Fibroblast of lung (primary cell): Measurements from ENCODE around the gene CCL15. TPM values are rescaled to one million over a fixed set of nuclear protein-coding genes. Genes with fewer than 3 reads are reported as not detected.

Experiments
- DNase-seq, 2 donors: peaks; one replicate each; pipeline versions ENCODE4 v3.0.0 to v3.0.0-alpha.2; 2010; ENCODE audit warnings: low read depth in 2 of 2
- H2AFZ ChIP-seq: 2 replicates; pipeline ENCODE4 v1.5.1; 2012; ENCODE audit warnings: low read length, control low read depth, inconsistent platforms
- H3K27ac ChIP-seq: 2 replicates; pipeline ENCODE4 v1.5.1; 2011; ENCODE audit warnings: low read length, control low read depth; ENCODE audit not compliant: insufficient read depth
- H3K27me3 ChIP-seq: 2 replicates; pipeline ENCODE4 v1.5.1; 2011; ENCODE audit warnings: mild to moderate bottlenecking, low read length; ENCODE audit not compliant: control insufficient read depth, insufficient read depth
- H3K36me3 ChIP-seq: 2 replicates; pipeline ENCODE4 v1.5.1; 2011; ENCODE audit warnings: low read length; ENCODE audit not compliant: control insufficient read depth, insufficient read depth
- H3K4me1 ChIP-seq: 2 replicates; pipeline ENCODE4 v1.5.1; 2011; ENCODE audit warnings: low read length; ENCODE audit not compliant: control insufficient read depth, insufficient read depth; ENCODE audit errors: extremely low read depth
- H3K4me2 ChIP-seq: 2 replicates; pipeline ENCODE4 v1.5.1; 2011; ENCODE audit warnings: low read length, control low read depth; ENCODE audit not compliant: insufficient read depth; ENCODE audit errors: extremely low read depth
- H3K4me3 ChIP-seq, 4 experiments: fragments of 200-600 bp in 1 of 4; sonication (generic) in 1 of 4; replicated peaks in 1 of 4; 2 replicates each; pipeline ENCODE4 v1.5.1; 2011 to 2016; ENCODE audit warnings: low read length in 4 of 4, low read depth in 3 of 4, mild to moderate bottlenecking in 3 of 4, control low read depth in 2 of 4, inconsistent platforms in 1 of 4, mixed read lengths in 1 of 4; ENCODE audit not compliant: insufficient read depth in 1 of 4; ENCODE audit errors: control extremely low read depth in 1 of 4
- H3K79me2 ChIP-seq: 2 replicates; pipeline ENCODE4 v1.5.1; 2012; ENCODE audit warnings: mild to moderate bottlenecking, low read length, inconsistent platforms; ENCODE audit not compliant: control insufficient read depth, insufficient read depth
- H3K9ac ChIP-seq: 2 replicates; pipeline ENCODE4 v1.5.1; 2011; ENCODE audit warnings: mild to moderate bottlenecking, low read length, control low read depth; ENCODE audit not compliant: insufficient read depth
- H3K9me3 ChIP-seq: 2 replicates; pipeline ENCODE4 v1.5.1; 2012; ENCODE audit warnings: low read depth, low read length; ENCODE audit not compliant: control insufficient read depth, insufficient read depth
- H4K20me1 ChIP-seq: 2 replicates; pipeline ENCODE4 v1.5.1; 2011; ENCODE audit warnings: low read length; ENCODE audit not compliant: control insufficient read depth, insufficient read depth; ENCODE audit errors: extremely low read depth
- CTCF ChIP-seq, 2 donors: IDR thresholded peaks in 1 of 2; conservative IDR thresholded peaks in 1 of 2; 1 replicate in 1 of 2; 2 replicates in 1 of 2; pipeline ENCODE4 v1.5.1; 2011 to 2012; ENCODE audit warnings: low read length in 2 of 2, control low read depth in 1 of 2, inconsistent platforms in 1 of 2, low read depth in 1 of 2, mild to moderate bottlenecking in 1 of 2
- EZH2 ChIP-seq: IDR thresholded peaks from 2 replicates; pipeline ENCODE4 v1.5.1; 2012; ENCODE audit warnings: low read length, control low read depth, mild to moderate bottlenecking; ENCODE audit errors: missing control alignments
- polyA plus RNA-seq, 2 donors: library from polyadenylated mRNA; depleted of rRNA in 1 of 2; stranded (reverse) in 1 of 2; unstranded in 1 of 2; fragments of >200 nt; gene quantifications; 2 replicates each; pipeline ENCODE4 v1.2.1, GENCODE V29; 2011 to 2012; ENCODE audit warnings: missing spikeins in 1 of 2
- total RNA-seq: library from RNA; depleted of rRNA; stranded (reverse); fragments of >200 nt; gene quantifications from 2 replicates; pipeline ENCODE4 v1.2.1, GENCODE V29; 2014

The CCL15 gene
- total and polyA plus RNA-seq, 2 donors (not counting 1 experiment from before 2014, with no cell fraction given), result not detected

- Histone ChIP-seq H4K20me1 (no peaks in the 10 kb centered on the region), H3K27me3 (no peaks in the 10 kb centered on the region), H3K36me3 (no peaks in the 10 kb centered on the region), H3K79me2 (no peaks in the 10 kb centered on the region), H3K9me3 (no peaks in the 10 kb centered on the region), H3K4me3 (no peak overlapping the region), H2AFZ (no peak overlapping the region), H3K4me1 (no peaks in the 10 kb centered on the region), H3K27ac (no peak overlapping the region), H3K4me2 (no peak overlapping the region), H3K9ac (no peak overlapping the region)
- TF ChIP-seq CTCF (conservative IDR thresholded peaks at IDR 0.05 in 1 of 2, IDR thresholded peaks at IDR 0.05 in 1 of 2; ENCODE audit: low read depth in 1 of 2, low read length in 2 of 2) (no peak), EZH2 (no peak)
- no peak for DNase-seq
Measured at GRCh38 chr17:36036235-36036634, 34.9 kb upstream of the CCL15 start.

DNA sequence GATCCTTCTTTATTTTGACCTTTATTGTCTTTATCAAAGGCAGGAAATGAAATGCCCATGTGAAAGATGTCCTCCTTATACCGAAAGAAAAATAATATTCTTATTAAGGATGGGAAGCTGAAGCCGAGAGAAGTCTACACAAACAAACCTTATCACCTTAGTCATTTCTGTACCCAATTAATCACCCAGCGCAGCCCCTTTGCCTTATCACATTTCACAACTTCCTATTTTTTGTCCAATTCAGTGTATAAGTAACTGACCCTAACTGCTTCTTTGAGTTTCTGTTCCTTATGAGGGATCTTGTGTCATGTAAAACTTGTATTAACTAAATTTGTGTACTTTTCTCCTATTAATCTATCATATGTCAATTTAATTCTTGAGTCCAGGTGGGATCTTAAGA, 32.8 kb upstream of the CCL15 start:
- Histone ChIP-seq H3K4me3 (no peak overlapping the region), H4K20me1 (no peaks in the 10 kb centered on the region), H3K4me1 (no peaks in the 10 kb centered on the region), H3K36me3 (no peaks in the 10 kb centered on the region), H2AFZ (no peak overlapping the region), H3K27me3 (no peaks in the 10 kb centered on the region), H3K4me2 (no peak overlapping the region), H3K9ac (no peak overlapping the region), H3K79me2 (no peaks in the 10 kb centered on the region), H3K27ac (no peak overlapping the region), H3K9me3 (no peaks in the 10 kb centered on the region)
- TF ChIP-seq CTCF (conservative IDR thresholded peaks at IDR 0.05 in 1 of 2, IDR thresholded peaks at IDR 0.05 in 1 of 2; ENCODE audit: low read depth in 1 of 2, low read length in 2 of 2), result no peak
- no peak for TF ChIP-seq EZH2
- no peak for DNase-seq

GRCh38 chr17:36030956-36031355, 29.6 kb upstream of the CCL15 start:
- Histone ChIP-seq H3K4me2 (no peak overlapping the region), H2AFZ (no peak overlapping the region), H3K4me1 (no peaks in the 10 kb centered on the region), H3K4me3 (no peak overlapping the region), H4K20me1 (no peaks in the 10 kb centered on the region), H3K27ac (no peak overlapping the region), H3K9me3 (no peaks in the 10 kb centered on the region), H3K9ac (no peak overlapping the region), H3K27me3 (no peaks in the 10 kb centered on the region), H3K79me2 (no peaks in the 10 kb centered on the region), H3K36me3 (no peaks in the 10 kb centered on the region)
- TF ChIP-seq EZH2, result no peak
- TF ChIP-seq CTCF (conservative IDR thresholded peaks at IDR 0.05 in 1 of 2, IDR thresholded peaks at IDR 0.05 in 1 of 2; ENCODE audit: low read depth in 1 of 2, low read length in 2 of 2), result no peak
- no peak for DNase-seq
